K562 (cell line): ENCODE measurements around the gene PNMA8B. TPM values are rescaled to one million over a fixed set of nuclear protein-coding genes. Genes with fewer than 3 reads are reported as not detected.

Source experiments
- ARID2 ChIP-seq: fragments of 450-650 bp; IDR thresholded peaks from 2 replicates; pipeline ENCODE4 v1.6.1; 2017; ENCODE audit warnings: antibody characterized with exemption, mild to moderate bottlenecking
- BRD9 ChIP-seq: fragments of 450-650 bp; IDR thresholded peaks from 2 replicates; pipeline ENCODE4 v1.6.1; 2018; ENCODE audit warnings: low read depth; ENCODE audit not compliant: partially characterized antibody
- CREBBP ChIP-seq: IDR thresholded peaks from one replicate; pipeline ENCODE4 v1.6.1; 2012; ENCODE audit warnings: low read depth, mild to moderate bottlenecking, control low read depth, inconsistent platforms, low read length
- DMBX1 ChIP-seq: fragments of 250-450 bp; sonication (Bioruptor Pico); IDR thresholded peaks from 2 replicates; pipeline ENCODE4 v1.8.0; 2022; ENCODE audit warnings: inconsistent platforms, mild to moderate bottlenecking, moderate library complexity, borderline replicate concordance
- E2F4 ChIP-seq: sonication (generic); formaldehyde crosslinking; IDR thresholded peaks from 2 replicates; pipeline ENCODE4 v1.8.0; 2022; ENCODE audit warnings: mild to moderate bottlenecking, low read depth, missing genetic modification reagents
- EP400 ChIP-seq: fragments of 450-650 bp; IDR thresholded peaks from 2 replicates; pipeline ENCODE4 v1.6.1; 2017; ENCODE audit warnings: antibody characterized with exemption, mild to moderate bottlenecking, moderate library complexity
- GTF2A2 ChIP-seq: IDR thresholded peaks from 2 replicates; pipeline ENCODE4 v1.6.1; 2016; ENCODE audit warnings: mild to moderate bottlenecking, missing genetic modification characterization, missing compliant biosample characterization
- HNRNPL ChIP-seq: fragments of 200-400 bp; formaldehyde crosslinking; IDR thresholded peaks from 2 replicates; pipeline ENCODE4 v1.6.1; 2017; ENCODE audit warnings: low read depth, mild to moderate bottlenecking, low read length
- NONO ChIP-seq, 2 experiments: fragments of 200-400 bp in 1 of 2; fragments of 450-650 bp in 1 of 2; formaldehyde crosslinking in 1 of 2; IDR thresholded peaks; 2 replicates each; pipeline ENCODE4 v1.6.1; 2017; ENCODE audit warnings: low read depth in 2 of 2, mild to moderate bottlenecking in 2 of 2, moderate library complexity in 2 of 2, low read length in 1 of 2
- STAG1 ChIP-seq: sonication (generic); formaldehyde crosslinking; IDR thresholded peaks from 2 replicates; pipeline ENCODE4 v1.5.0; 2020; ENCODE audit warnings: missing genetic modification reagents, borderline replicate concordance
- TEAD4 ChIP-seq, 2 experiments: sonication (generic) in 1 of 2; formaldehyde crosslinking in 1 of 2; IDR thresholded peaks; 2 replicates each; pipeline versions ENCODE4 v1.6.1 to v1.8.0; 2012 to 2022; ENCODE audit warnings: borderline replicate concordance in 1 of 2, inconsistent platforms in 1 of 2, low read length in 1 of 2, mild to moderate bottlenecking in 1 of 2, missing genetic modification reagents in 1 of 2
- VEZF1 ChIP-seq: fragments of 200-800 bp; sonication (Bioruptor generic); IDR thresholded peaks from 2 replicates; pipeline ENCODE4 v1.6.1; 2017; ENCODE audit warnings: missing genetic modification characterization, missing compliant biosample characterization
- WHSC1 ChIP-seq: IDR thresholded peaks from one replicate; pipeline ENCODE4 v1.6.1; 2012; ENCODE audit warnings: low read length, control low read depth, inconsistent platforms
- ZBTB49 ChIP-seq: sonication (generic); formaldehyde crosslinking; IDR thresholded peaks from 2 replicates; pipeline ENCODE4 v1.8.0; 2022; ENCODE audit warnings: missing genetic modification reagents, mild to moderate bottlenecking, borderline replicate concordance
- ZC3H11A ChIP-seq: IDR thresholded peaks from 2 replicates; pipeline ENCODE4 v1.6.1; 2012; ENCODE audit warnings: low read depth, low read length, improper control_type of control experiment
- ZC3H4 ChIP-seq: sonication (generic); formaldehyde crosslinking; IDR thresholded peaks from 2 replicates; pipeline ENCODE4 v1.9.0; 2021; ENCODE audit warnings: missing genetic modification reagents, borderline replicate concordance
- ZNF12 ChIP-seq: sonication (generic); formaldehyde crosslinking; IDR thresholded peaks from 2 replicates; pipeline ENCODE4 v1.4.0; 2020; ENCODE audit warnings: mild to moderate bottlenecking, missing genetic modification reagents
- ZNF655 ChIP-seq: fragments of 250-450 bp; sonication (Bioruptor Pico); IDR thresholded peaks from 2 replicates; pipeline ENCODE4 v1.5.0; 2021
- polyA plus RNA-seq, 8 experiments: library from polyadenylated mRNA; depleted of rRNA in 4 of 8; stranded (reverse) in 5 of 8; unstranded in 3 of 8; fragments of >200 nt; fragmentation: Nextera tagmentation in 2 of 8; fragmentation: Illumina TruSeq in 1 of 8; extraction: Ambion mirVana in 2 of 8; extraction: Trizol in 1 of 8; gene quantifications; 2 replicates each; pipeline versions ENCODE4 v1.2.1 to v1.2.3, GENCODE V29; 2011 to 2014; ENCODE audit warnings: inconsistent platforms in 1 of 8, missing spikeins in 1 of 8
- total RNA-seq, 7 experiments: library from RNA; depleted of rRNA in 6 of 7; stranded (reverse); fragments of >200 nt in 6 of 7; fragmentation: Illumina TruSeq in 2 of 7; extraction: Trizol in 2 of 7; gene quantifications; 2 replicates each; pipeline versions ENCODE4 v1.2.1 to v1.2.3, GENCODE V29; 2011 to 2021; ENCODE audit warnings: low replicate concordance in 1 of 7

PNMA8B gene
- total and polyA plus RNA-seq, 9 of the 15 experiments (the other 6 are each of a cell fraction or from before 2014, with no cell fraction given), result not detected

GRCh38 chr19:46529622-46530451 is 34.2 kb upstream of the PNMA8B start (continued):
- TF ChIP-seq E2F4 (CRISPR knock-in tag) (no peak), ZNF655 (CRISPR knock-in tag) (no peak), TEAD4 (IDR thresholded peaks at IDR 0.05; ENCODE audit: low read length) (peak; percentile 35; the same call in 1 of the 2 replicates), TEAD4 (CRISPR knock-in tag; IDR thresholded peaks at IDR 0.05; ENCODE audit: borderline replicate concordance) (no peak), STAG1 (peak; percentile 60; the same call in 1 of the 2 replicates), EP400 (no peak), ARID2 (peak; percentile 68; the same call in 1 of the 2 replicates), HNRNPL (no peak), ZC3H4 (CRISPR knock-in tag) (no peak), WHSC1 (no peak), ZNF12 (CRISPR knock-in tag) (no peak), NONO (IDR thresholded peaks at IDR 0.05; ENCODE audit: low read depth in 2 of 2, low read length in 1 of 2) (0 out of 4 replicates have a peak, but pooled peaks of 1 of the 2 experiments have one; percentile 30), BRD9 (peak; percentile 98), ZC3H11A (no peak), VEZF1 (CRISPR knock-in tag) (peak; percentile 32; the same call in 1 of the 2 replicates), CREBBP (no peak), ZBTB49 (CRISPR knock-in tag) (no peak), GTF2A2 (no peak), DMBX1 (CRISPR knock-in tag) (peak; percentile 54; the same call in 1 of the 2 replicates)
